AG10803 (cell line): ENCODE results near the gene DAPK2.

ENCODE experiments used
- DNase-seq: peaks from one replicate; pipeline ENCODE4 v3.0.0; 2010; ENCODE audit warnings: low read depth
- H3K4me3 ChIP-seq: 2 replicates; pipeline ENCODE4 v1.5.1; 2011; ENCODE audit warnings: mild to moderate bottlenecking, low read length, control low read depth
- CTCF ChIP-seq: conservative IDR thresholded peaks from 2 replicates; pipeline ENCODE4 v1.5.1; 2011; ENCODE audit warnings: mild to moderate bottlenecking, low read length, control low read depth, inconsistent platforms

DAPK2 gene

GRCh38 chr15:63941698-63942465 lies 104.4 kb downstream of the DAPK2 start:
- no peak for TF ChIP-seq CTCF
- H3K4me3 ChIP-seq, result no peak overlapping the region
- DNase-seq, result no peak

DNA sequence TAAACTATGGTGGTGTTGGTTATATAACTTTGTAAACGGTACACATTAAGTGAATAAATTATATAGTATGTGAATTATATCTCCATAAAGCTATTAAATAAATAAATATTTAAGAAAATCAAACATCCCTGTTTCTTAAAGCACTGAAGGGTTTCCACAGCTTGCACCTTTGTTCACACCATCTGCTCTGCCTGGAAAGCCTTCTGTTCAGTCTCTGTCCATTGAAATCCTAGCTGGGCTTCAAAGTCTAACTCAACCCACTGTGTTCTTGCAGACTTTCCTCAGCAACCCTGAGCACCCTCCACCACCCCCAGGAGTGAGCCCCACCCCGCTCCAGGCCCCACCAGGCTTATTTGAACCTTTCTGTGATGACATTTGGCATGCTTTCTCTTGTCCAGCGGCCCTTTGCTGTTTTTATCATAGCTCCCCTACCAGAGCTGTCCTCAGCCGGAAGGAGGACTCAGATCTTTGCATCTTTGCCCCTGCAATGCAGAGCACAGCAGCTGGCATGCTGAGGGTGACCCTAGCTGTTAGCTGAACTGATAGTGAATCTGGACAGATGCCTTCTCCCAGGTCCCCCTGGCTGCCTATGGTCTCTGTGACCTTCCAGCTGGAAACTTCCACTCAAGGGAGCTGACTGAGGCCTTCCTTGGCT lies 105.2 kb downstream of the DAPK2 start:
- H3K4me3 ChIP-seq, result no peak overlapping the region
- TF ChIP-seq CTCF, result no peak
- DNase-seq, result no peak

DNA sequence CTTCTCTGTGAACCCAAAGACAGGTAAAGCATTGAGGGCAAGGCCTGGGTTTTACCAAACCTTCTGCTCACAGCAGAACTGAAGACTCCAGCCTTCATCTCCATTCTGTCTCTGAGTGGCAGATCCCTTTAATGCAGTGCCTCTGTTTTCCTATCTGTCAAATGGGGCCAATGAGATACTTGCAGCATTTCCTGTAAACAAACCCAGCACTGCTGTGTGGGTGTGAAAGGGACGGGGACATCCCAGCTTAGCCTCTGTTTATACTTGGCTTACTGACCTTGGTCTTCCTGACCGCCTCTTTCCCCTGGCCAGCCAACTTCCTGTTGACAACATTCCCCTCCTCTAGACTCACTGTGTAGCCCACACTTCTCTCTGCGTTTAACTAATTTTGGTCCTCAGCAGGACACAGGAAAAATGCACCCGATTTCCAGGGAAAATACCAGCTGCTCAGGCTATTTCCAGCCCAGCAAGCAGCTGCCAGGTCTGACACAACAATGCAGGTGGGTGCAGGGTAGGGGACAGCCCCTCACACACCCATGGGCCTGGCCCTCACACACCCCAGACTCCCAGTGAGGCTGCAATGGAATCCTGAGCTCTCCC lies 106.7 kb downstream of the DAPK2 start:
- H3K4me3 ChIP-seq, result no peak overlapping the region
- TF ChIP-seq CTCF, result no peak; the same call in 1 of the 2 replicates
- DNase-seq, result peak; percentile 84

DNA sequence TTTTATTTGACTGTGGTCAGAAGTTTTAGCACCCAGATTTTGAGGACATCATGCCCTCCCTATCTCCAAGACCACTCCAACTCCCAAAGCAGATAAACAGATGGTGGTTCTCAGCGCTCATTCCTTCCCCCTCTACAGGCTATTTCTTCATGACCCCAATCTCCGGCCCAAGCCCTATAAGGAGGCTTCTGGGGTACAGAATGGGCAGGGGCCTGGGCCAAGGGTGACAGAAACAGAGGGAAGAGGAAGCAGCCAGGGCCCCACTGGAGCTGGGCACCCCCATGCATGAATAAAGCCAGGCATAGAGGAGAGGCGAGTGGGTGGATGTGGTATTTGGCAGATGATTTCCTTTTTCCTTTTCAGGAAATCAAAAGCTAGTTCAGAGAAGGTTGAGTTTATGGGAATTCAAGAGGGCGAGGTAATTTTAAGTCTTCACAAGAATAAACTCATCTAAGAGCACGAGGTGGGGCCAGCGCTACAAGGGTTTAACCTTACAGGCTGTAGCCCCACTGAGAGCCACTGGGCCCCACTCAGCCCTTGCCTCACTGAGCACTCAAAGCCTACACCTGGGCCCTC lies 107.7 kb downstream of the DAPK2 start:
- DNase-seq, result peak; percentile 23
- H3K4me3 ChIP-seq, result no peak overlapping the region
- no peak for TF ChIP-seq CTCF

DNA sequence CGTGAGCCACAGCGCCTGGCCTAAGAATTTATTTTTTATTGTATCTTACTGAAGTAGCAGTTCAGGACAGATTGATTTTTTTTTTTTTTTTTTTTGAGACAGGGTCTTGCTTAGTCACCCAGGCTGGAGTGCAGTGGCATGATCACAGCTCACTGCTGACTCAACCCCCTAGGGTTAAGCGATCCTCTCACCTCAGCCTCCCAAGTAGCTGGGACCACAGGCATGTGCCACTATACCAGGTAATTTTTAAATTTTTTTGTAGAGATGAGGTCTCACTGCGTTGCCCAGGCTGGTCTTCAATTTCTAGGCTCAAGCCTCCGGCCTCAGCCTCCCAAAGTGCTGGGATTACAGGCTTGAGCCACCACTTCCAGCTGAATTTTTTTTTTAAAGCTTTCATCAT lies 112.8 kb downstream of the DAPK2 start:
- DNase-seq, result peak; percentile 49
- H3K4me3 ChIP-seq, result no peak overlapping the region

DNA sequence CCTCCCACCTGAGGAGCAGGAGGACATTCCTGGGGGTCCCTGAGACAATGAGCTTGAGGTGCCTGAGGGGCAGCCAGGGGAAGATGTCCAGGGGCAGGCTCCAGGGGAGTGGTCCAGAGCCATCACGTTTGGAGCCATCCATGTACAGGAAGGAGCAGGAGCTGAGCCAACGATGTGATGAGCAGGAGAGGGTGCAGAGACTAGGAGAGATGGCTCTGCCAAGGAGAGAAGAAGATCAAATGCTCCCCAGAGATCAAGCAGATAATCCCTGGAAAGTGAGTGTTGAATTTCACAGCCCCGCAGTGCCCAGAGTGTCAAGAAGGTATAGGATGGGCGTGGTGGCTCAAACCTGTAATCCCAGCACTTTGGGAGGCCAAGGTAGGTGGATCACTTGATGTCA lies 114.7 kb downstream of the DAPK2 start:
- DNase-seq, result no peak
- no peak overlapping the region for H3K4me3 ChIP-seq
- no peak for TF ChIP-seq CTCF

More for the DNA sequence above, 112.8 kb downstream of the DAPK2 start:
- TF ChIP-seq CTCF, result no peak

DNA sequence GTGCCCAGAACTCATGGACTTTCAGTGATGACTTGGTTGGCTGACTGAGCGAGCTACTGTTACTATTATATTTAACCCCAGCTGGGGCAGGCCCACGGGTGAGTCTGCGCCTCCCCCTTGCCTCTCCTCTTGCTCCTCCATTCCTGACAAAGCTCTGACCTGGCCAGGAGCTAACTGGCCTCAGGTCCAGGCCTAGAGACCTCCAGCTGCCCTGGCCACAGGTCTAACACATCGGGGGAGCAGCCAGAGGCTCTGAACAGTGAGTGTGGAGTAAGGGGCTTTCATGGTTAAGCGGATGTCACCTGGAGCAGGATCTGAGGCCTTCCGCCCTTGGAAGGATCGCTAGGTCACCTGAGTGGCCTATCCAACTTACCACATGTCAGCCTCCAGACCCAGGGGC lies 116.3 kb downstream of the DAPK2 start:
- no peak for DNase-seq
- TF ChIP-seq CTCF, result no peak
- no peak overlapping the region for H3K4me3 ChIP-seq
